HG03558 (cell line): ENCODE measurements around the gene GABPB2.

Source experiments
- ATAC-seq: cut with Tn5 transposase; IDR thresholded peaks from one replicate; pipeline ENCODE4 v1.9.1; 2021; ENCODE audit warnings: moderate number of reproducible peaks; ENCODE audit not compliant: unreplicated experiment; ENCODE audit errors: extremely low read depth

Gene GABPB2

DNA sequence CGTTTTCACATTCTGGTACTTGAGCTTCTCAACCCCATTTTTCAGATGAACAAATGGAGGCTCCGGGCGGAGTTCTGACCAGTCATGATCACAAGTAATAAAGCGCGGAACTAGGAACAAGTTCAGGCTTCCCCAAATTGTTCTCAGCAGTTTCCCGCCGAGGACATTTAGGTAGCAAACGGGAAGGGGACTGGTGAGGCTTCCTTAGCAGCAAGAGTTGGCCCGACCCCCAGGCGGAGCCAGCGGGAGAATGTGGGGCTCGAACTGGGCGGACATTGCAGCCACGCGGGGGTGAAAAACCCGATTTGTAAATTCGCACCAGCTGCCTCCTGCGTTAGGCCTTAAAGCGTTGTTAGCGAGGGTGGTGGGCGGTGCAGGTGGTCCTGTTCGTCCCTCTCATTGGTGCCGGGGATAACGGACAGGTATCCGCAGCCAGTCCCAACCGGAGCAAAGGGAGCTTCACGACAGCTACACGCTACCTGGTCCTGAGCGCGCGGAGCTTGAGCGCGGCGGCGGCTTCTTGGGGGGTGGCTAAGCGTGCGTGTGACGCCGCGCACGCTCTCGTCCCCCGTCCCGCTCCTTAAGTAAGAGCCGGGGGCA is 60.5 kb downstream of the GABPB2 start:
- ATAC-seq = peak; percentile 49

DNA sequence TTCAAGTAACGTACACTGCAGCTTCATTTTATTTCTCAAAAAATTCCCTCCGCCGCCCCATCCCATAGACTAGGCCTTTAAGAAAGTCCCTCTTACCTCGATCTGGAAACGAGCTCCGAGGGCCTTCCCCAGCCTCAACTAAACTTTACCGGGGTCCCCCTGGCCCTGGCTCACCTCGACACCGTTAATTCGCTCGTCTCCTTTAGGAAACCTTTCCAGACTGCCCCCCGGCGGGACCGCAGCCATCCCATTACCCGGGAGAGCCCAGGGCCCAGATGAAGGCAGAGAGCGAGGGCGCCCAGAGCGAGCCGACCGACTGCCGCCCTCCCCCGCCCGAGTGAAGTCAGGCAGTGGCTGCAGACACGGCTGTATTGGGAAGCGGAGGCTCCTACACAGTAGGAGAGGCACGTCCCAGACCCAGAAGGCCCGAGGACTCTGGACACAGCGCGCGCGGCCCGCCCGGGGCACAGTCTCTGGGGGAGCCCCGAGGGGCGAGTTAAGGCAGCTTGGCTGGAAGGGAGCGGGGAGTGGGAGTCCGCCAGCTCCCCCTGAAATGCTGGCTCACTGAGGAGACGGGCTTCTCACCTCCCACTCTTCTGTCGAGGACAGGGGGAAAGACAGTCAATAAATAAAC is 61.3 kb downstream of the GABPB2 start:
- ATAC-seq = no peak

GRCh38 chr1:151132335-151133017 is 61.9 kb downstream of the GABPB2 start:
- ATAC-seq = no peak

- no peak for ATAC-seq
Observed at GRCh38 chr1:151133018-151133806, 62.7 kb downstream of the GABPB2 start.

DNA sequence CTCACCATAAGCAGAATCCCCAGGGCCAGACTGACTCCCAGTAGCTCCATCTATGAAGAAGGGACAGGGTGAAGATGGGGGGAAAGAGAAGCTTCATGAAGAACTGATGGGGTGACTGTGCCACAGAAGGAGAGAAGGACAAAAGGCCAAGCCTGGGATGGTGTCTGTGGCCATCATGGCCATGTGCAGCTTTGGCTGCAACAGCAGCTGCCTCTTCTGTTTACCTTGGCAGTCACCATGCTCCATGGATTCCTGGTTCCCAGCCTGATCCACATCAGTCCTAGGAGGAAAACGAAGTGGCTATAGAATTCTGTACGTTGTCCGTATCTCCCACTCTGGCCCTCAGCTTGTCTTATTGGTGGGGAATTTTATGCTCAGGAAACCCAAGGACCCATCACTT is 63.8 kb downstream of the GABPB2 start:
- ATAC-seq = no peak

- ATAC-seq = no peak
Observed at GRCh38 chr1:151134991-151135390, 64.4 kb downstream of the GABPB2 start.

DNA sequence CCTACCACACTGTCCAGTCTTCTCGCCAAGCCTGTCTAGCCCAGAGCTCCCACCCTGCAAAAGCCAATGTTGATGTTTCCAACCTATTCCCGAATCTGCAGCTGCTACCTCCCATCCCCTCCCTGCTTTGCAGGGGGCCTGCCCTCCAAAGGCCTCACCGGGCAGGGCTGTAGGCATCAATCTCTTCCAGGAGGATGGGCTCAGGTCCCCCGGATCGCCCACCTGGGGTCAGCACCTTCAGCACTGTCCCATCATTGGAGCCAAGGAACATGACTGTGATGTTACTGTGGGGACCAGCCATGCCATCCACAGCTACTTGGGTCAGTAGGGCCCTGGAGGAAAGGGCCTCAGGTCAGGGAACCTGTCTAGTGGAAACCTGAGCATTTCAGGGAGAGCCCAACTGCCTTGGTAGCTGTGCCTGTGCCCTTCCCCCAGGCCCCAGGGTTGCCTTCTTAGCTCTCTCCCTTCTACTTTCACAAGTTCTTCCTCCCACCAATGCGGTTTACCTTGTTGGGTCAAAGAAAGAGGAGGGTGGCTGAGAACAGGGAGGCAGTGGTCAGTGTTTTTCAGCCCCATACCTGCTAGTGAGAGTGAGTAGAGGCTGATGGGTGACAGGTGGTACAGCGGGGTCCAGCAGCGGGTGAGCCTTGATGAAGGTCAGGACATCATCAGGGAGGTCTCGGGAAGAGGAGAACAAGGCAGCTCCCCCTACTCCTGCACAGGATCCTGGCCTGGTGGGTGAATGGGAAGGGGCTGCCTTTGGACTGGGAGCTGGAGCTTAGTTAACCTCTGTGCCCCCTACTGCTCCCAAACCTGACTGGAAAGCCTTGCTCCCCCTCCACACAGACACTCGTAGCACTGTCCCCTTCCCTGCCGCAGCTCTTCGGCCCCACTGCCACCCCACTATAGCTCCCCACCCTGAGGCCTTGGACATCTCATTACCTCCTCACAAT is 65.1 kb downstream of the GABPB2 start:
- ATAC-seq = no peak

- ATAC-seq = no peak
Observed at GRCh38 chr1:151137789-151138188, 67.2 kb downstream of the GABPB2 start.

GRCh38 chr1:151142411-151143056 is 72.0 kb downstream of the GABPB2 start:
- ATAC-seq = no peak

DNA sequence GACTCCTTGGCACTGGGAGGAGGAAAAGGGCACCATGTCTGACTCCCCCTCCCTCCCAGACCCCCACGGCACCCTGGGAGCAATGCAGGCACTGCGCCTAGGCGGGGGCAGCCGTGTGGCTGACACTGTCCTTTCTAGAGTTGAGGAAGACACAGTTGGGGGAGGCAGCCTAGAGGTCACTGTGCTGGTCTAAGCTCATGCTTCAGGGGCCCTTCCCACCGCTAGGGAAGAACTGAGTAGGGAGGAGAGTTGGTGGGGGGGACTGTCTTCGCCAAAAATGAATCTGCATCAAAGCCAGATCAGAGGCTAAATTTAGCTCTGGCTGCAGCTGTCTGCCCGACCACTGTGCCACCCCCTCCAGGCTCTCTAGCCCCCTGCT is 72.5 kb downstream of the GABPB2 start:
- ATAC-seq = no peak

- no peak for ATAC-seq
Observed at GRCh38 chr1:151143986-151144385, 73.4 kb downstream of the GABPB2 start.

DNA sequence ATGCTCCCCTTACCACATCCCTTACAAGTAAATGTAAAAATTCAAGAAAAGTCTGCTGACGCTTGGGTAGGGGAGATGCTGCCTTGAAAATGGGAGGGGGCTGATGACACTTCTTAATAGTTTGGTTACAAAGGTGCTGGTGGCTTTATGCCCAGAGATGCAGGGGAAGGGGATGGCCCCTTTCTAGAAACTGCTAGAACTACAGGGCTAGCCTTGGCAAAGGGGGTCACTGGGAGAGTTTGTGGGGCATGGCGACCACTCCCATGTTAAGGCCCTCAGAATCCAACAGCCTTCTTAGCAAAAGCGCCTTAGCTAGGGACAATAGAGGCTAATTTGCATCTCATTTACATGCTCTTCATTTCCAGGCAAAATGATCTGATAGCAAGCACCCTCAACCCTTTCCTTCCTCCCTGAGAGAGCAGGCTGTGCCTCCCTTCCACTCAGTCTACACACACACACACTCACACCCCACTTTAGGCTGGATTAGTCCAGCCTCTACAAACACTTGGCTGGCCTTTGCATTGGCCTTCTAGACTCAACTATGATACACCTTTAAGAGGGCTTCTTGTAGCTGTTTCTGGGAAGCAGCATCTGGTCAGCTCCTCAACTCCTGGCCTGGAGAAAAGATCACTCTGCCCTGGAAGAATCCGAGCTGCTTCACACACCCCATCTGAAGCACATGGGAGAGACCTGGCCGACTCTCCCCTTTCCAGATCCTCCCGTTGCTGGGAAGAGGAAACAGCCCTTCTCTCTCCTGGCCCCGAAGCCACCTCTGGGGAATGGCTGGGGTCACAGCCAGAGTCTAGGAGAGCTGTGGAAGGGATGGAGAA is 74.1 kb downstream of the GABPB2 start:
- ATAC-seq = no peak

DNA sequence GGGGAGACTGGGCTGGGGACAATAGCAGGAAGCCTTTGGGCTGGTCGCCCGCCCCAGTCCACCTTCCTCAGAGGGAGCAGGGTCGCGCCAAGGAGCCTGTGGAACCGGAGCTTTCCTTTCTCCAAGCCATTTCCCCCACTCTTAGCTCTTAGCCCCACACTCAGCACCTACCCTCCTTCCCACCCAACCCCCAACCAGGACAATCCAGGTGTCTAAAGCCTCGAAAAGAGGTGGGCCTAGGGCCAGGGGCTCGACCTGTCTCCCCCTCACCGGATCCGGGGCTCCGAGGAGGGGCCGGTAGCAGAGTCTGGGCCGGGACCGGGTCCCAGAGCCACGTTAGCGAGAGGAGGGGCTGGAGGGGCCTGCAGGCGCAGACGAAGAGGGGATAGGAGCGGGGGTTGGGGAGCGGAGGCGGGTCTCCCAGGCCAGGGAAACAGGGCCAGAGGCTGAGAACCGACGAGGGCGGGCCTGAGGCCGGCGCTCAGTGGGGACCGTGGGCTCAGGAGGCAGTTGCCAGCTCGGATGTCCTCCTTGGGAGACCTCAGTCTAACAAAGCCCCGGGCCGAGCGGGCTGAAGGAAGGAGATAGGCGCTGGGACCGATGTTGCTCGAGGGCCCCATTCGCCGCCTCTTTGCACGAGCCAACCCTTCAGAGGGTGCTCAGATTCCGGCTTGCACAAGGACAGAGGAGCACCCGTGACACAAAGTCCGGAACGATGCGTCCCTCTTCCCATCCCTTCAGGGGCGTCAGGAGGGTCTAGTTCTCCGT is 74.9 kb downstream of the GABPB2 start:
- ATAC-seq = no peak

DNA sequence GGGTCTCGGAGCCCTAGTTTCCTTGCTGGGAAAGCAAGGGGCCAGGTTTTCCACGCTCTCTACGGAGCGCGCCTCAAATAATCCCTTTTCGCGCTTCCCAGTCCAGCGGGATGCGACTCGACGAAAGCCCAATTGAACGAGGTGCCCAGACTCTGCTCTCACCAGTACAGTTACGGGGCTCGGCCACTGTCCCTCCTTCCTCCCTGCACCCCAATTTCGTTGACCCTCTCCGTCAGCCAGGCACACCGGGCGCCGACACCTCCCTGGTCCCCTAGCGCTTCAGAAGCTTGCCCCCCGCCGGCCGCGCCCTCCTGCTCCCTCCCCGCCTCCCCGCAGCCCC is 75.5 kb downstream of the GABPB2 start:
- ATAC-seq = no peak

GRCh38 chr1:151146412-151147131 is 76.0 kb downstream of the GABPB2 start, which contains the start of gene SEMA6C:
Gene SEMA6C, minus strand, starts transcription at chr1:151146631. Its CDS starts 4,010 bp downstream, at chr1:151142621.
- peak; percentile 85 for ATAC-seq

- ATAC-seq = no peak
Observed at GRCh38 chr1:151147132-151147503, 76.6 kb downstream of the GABPB2 start.

- no peak for ATAC-seq
Observed at GRCh38 chr1:151147665-151148064, 77.1 kb downstream of the GABPB2 start.
